Measurements from ENCODE around the gene MAPK7.
"Not testable (repeated sequence)": the region's sequence is repeated elsewhere in the genome, so short reads cannot be mapped to it uniquely, and the experiment has no call there.

Gene MAPK7

GRCh38 chr17:19341641-19342610 is 36.4 kb upstream of the MAPK7 start:
- H3K4me3 ChIP-seq (ENCODE audit: low read length) = no peak overlapping the region
- DNase-seq (ENCODE audit: low read depth, low spot score) = no peak

GRCh38 chr17:19342611-19343255 is 35.6 kb upstream of the MAPK7 start:
- DNase-seq (ENCODE audit: low read depth, low spot score) = no peak
- H3K4me3 ChIP-seq (ENCODE audit: low read length) = no peak overlapping the region

GRCh38 chr17:19343256-19343630 is 35.1 kb upstream of the MAPK7 start:
- no peak overlapping the region for H3K4me3 ChIP-seq (ENCODE audit: low read length)
- DNase-seq (ENCODE audit: low read depth, low spot score) = no peak

GRCh38 chr17:19343671-19344151 is 34.6 kb upstream of the MAPK7 start:
- DNase-seq (ENCODE audit: low read depth, low spot score) = no peak

DNA sequence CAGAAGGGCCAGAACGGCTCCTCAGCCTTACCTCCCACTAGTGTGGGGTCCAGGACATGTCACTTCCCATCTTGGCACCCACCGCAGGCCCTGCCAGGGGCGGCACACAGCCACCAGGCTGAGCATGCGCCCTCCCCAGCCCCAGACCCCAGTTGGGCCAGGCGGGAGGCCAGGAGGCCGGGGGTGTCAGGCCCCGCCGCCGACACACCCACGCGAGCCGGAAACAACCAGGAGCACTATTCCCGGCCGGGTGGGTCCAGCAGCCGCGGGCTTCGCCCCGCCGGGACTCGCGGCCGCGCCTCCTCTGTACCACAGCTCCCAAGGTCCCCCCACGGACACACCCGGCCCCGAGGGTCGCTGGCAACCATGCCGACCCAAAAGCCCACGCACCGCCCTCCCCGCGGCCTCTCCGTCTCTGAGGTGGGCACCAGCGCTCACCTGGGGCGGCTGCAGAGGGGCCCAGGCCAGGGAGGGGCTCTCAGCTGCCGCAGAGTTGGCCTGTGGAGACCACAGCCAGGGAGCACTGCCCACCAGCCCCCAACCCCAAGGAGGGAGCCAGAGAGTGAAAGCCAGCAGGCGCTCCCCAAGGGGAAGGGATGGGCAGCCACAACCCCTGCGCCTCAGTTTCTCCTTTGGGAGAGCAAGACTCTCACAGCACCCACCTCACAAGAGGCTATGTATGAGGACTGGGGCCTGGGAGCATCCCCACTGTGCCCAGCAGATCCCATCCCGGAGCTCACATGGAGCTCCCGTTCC is 33.8 kb upstream of the MAPK7 start:
- no peak for DNase-seq (ENCODE audit: low read depth, low spot score)
- H3K4me3 ChIP-seq (ENCODE audit: low read length) = no peak overlapping the region

More at GRCh38 chr17:19343671-19344151, 34.6 kb upstream of the MAPK7 start:
- no peak overlapping the region for H3K4me3 ChIP-seq (ENCODE audit: low read length)

GRCh38 chr17:19345067-19345460 is 33.2 kb upstream of the MAPK7 start:
- DNase-seq (ENCODE audit: low read depth, low spot score) = no peak
- H3K4me3 ChIP-seq (ENCODE audit: low read length) = no peak overlapping the region

GRCh38 chr17:19345486-19346350 is 32.6 kb upstream of the MAPK7 start:
- no peak overlapping the region for H3K4me3 ChIP-seq (ENCODE audit: low read length)
- DNase-seq (ENCODE audit: low read depth, low spot score) = no peak

GRCh38 chr17:19346351-19347255 is 31.7 kb upstream of the MAPK7 start:
- no peak overlapping the region for H3K4me3 ChIP-seq (ENCODE audit: low read length)
- no peak for DNase-seq (ENCODE audit: low read depth, low spot score)

DNA sequence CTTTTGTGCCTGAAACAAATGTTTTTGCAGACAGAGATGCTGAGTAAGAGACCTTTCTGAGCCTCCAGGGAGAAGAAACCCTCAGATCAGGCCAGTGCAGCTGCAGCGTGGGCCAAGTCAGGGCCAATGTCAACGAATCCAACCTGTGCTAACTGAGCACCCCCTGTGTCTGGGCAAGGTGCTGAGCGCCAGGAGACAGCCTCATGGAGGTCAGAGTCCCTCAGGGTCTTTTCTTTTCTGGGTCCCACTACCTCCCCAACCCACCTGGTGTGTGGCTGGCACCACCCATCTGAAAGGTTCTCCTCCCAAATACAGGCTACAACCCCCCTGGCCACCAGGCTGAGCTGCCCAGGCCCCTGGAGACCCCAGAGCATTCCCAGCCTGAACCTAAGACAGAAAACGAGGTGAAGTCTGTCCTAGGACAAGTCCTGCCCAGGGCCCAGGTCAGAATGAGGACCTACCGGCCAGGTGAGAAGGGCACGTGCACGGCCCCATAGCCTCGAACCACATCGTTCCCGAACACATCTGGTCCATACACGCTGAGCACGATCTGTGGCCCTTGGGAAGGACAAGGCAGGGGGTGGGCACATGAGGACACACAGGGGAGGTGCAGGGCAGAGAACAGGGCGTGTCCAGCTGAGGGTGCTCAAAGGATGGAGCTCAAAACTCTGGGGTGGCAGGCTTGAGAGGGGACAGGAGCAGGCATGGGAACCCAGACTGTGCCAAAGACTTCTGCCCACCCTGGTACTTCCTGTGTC is 30.8 kb upstream of the MAPK7 start:
- DNase-seq (ENCODE audit: low read depth, low spot score) = no peak
- no peak overlapping the region for H3K4me3 ChIP-seq (ENCODE audit: low read length)

DNA sequence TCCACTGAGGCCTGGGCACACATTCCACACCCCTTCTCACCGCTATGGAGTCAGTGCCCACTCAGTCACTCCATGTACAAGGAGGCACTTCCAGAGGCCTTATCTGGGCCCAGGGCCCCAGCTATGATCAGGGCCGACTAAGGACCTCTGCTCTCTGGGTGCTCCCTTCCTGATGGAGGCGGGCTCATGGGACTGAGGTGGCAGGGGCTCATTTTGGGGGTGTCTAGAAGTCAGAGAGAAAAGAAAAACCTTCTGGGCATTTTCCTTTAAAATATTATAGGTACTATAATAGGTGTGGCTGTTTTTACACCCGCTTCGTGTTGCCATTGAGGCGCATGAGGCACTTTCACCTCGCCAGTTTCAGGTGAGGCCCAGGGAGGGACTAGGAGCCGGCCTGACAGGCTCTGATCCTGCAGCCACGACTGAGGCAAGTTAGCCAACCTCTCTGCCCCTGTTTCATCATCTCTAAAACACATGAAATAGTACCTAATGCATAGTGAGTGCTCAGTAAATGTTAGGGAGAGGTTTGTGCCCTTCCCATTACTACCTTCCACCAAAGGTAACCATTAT is 30.1 kb upstream of the MAPK7 start:
- H3K4me3 ChIP-seq (ENCODE audit: low read length) = no peak overlapping the region
- no peak for DNase-seq (ENCODE audit: low read depth, low spot score)

DNA sequence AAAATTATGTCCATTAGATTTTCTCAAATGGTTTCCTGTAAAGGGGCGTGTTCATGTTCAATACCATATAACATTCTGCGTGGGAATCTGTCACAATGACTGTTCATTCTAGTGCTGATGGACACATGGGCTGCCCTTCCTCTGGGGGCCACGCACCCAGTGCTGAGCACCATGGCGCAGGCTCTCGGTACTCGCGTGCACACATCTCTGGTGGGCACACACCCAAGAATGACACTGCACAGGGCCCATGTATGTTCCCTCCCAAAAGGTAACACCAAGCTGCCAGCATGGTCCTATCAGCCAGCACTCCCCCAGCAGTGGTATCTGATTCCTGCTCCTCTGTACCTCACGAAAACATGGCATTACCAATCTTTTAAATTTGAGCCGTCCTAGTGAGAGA is 29.5 kb upstream of the MAPK7 start:
- H3K4me3 ChIP-seq (ENCODE audit: low read length) = no peak overlapping the region
- no peak for DNase-seq (ENCODE audit: low read depth, low spot score)

DNA sequence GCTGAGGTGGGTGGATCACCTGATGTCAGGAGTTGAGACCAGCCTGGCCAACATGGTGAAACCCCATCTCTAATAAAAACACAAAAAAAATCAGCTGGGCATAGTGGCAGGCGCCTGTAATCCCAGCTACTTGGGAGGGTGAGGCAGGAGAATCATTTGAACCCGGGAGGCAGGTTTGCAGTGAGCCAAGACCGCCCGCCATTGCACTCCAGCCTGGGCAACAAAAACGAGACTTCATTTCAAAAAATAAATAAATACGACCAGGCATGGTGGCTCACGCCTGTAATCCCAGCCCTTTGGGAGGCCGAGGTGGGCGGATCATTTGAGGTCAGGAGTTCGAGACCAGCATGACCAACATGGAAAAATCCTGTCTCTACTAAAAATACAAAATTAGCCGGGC is 24.9 kb upstream of the MAPK7 start:
- not testable (repeated sequence) for DNase-seq (ENCODE audit: low read depth, low spot score); H3K4me3 ChIP-seq (ENCODE audit: low read length)

DNA sequence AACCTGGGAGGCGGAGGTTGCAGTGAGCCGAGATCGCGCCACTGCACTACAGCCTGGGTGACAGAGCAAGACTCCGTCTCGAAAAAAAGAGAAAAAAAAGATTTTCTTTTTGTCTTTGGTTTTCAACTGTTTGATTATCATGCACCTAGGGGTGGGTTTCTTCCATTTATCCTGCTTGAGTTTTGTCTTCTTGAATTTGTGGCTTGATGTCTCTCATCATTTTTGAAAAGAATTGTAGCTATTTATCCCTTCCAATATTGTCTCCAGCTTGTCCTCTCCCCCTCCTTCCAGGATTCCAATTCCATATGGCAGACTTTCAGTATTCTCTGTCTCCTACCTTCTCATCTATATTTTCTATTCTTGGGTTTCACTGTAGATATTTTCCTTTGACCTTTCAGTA is 23.6 kb upstream of the MAPK7 start:
- H3K4me3 ChIP-seq (ENCODE audit: low read length) = no peak overlapping the region
- DNase-seq (ENCODE audit: low read depth, low spot score) = no peak

DNA sequence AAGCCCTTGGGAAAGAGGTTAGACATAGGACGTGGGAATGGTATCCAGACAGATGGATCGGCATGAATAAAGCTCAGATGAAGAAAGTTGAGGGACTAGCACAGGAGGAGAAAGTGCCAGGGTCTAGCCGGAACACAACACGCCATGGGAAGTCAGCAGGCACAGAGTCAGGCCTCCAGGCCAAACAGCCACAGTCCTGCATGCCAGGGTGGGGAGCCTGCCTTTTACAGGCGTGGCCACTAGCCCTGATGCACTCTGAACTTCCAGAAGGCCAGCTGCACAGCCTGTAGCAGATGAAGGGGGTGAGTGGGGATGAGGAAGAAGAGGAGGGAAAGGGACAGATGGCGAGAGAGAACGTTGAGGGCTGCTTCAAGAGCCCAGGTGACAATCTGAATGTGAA is 20.9 kb upstream of the MAPK7 start:
- DNase-seq (ENCODE audit: low read depth, low spot score) = no peak
- H3K4me3 ChIP-seq (ENCODE audit: low read length) = no peak overlapping the region

- no peak overlapping the region for H3K4me3 ChIP-seq (ENCODE audit: low read length)
- no peak for DNase-seq (ENCODE audit: low read depth, low spot score)
These were observed 20.5 kb upstream of the MAPK7 start for GRCh38 chr17:19357761-19358160.

DNA sequence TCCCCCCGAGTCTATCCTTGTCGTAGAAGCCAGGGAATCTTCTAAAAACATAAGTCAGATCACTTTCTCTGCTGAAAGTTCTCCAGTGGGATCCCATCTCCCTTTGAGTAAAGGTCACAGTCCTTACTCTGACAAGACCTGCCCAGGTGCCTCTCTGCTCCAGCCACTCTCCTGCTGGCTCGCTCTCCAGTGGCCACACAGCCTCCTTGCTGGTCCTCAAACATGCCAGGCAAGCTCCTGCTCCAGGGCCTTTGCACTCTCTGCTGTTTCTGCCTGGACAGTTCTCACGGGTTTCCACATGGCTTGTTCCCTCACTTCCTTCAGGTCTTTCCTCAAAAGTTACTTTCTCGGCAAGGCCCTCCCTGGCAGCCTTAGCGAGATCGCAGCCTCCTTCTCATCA is 19.1 kb upstream of the MAPK7 start:
- H3K4me3 ChIP-seq (ENCODE audit: low read length) = no peak overlapping the region
- DNase-seq (ENCODE audit: low read depth, low spot score) = no peak

GRCh38 chr17:19359856-19360255 is 18.4 kb upstream of the MAPK7 start:
- no peak for DNase-seq (ENCODE audit: low read depth, low spot score)
- no peak overlapping the region for H3K4me3 ChIP-seq (ENCODE audit: low read length)
